T1000 (cell line): ENCODE data around the gene SAP30L.

ENCODE experiments used
- DNase-seq: peaks from one replicate; lab custom pipeline; 2025; ENCODE audit warnings: mixed read lengths; lab: John Stamatoyannopoulos, UW

Gene SAP30L

GRCh38 chr5:154509784-154510555 lies 64.2 kb downstream of the SAP30L start:
- no peak for DNase-seq
